ENCODE measurements around the gene CCDC170.

The CCDC170 gene

DNA sequence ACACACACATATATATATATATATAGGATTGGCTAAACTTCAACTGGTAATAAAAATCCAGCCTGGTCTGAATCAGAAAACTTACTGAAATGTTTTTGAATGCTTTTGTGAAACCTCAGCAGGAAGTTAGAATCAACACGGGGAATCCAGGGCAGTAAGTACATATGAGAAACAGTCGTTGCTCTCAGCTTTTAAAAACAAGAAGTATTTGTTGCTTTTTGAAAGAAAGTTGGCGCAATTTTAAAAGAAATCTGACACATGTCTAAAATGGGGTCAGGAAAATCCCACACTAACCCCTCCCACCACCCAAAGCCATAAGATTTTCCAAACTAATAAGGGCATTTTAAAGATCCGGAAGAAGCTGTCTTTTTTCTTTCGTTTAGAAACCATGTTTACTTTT, 11.5 kb upstream of the CCDC170 start:
- Histone ChIP-seq H3K4me3 (ENCODE audit: low read length, poor library complexity, severe bottlenecking) (no peak overlapping the region), H3K27me3 (ENCODE audit: insufficient read depth, low read length, poor library complexity, severe bottlenecking) (peaks cover 6% of the 10 kb centered on the region), H4K20me1 (ENCODE audit: insufficient read depth, low read length, poor library complexity, severe bottlenecking) (no peaks in the 10 kb centered on the region), H3K79me2 (ENCODE audit: insufficient read depth, low read length) (no peaks in the 10 kb centered on the region), H3K36me3 (ENCODE audit: insufficient read depth, low read length) (no peaks in the 10 kb centered on the region), H3K9me2 (replicated peaks; ENCODE audit: low read depth, low read length) (no peaks in the 10 kb centered on the region), H3F3A (ENCODE audit: low read depth) (peaks cover 7% of the 10 kb centered on the region; the same call in 1 of the 2 replicates), H3K9ac (ENCODE audit: low read depth, low read length, poor library complexity, severe bottlenecking) (no peak overlapping the region), H2AFZ (ENCODE audit: low read length) (no peak overlapping the region), H3K4me1 (ENCODE audit: insufficient read depth, low read length, poor library complexity, severe bottlenecking) (peaks cover 16% of the 10 kb centered on the region), H3K9me3 (ENCODE audit: insufficient read depth, low read depth, low read length) (no peaks in the 10 kb centered on the region), H3K4me2 (ENCODE audit: low read depth, low read length, poor library complexity, severe bottlenecking) (peak overlapping the region; percentile 17)
- no peak for TF ChIP-seq EZH2phosphoT487 (IDR thresholded peaks at IDR 0.05; ENCODE audit: borderline replicate concordance)
- TF ChIP-seq, protein P1, sequence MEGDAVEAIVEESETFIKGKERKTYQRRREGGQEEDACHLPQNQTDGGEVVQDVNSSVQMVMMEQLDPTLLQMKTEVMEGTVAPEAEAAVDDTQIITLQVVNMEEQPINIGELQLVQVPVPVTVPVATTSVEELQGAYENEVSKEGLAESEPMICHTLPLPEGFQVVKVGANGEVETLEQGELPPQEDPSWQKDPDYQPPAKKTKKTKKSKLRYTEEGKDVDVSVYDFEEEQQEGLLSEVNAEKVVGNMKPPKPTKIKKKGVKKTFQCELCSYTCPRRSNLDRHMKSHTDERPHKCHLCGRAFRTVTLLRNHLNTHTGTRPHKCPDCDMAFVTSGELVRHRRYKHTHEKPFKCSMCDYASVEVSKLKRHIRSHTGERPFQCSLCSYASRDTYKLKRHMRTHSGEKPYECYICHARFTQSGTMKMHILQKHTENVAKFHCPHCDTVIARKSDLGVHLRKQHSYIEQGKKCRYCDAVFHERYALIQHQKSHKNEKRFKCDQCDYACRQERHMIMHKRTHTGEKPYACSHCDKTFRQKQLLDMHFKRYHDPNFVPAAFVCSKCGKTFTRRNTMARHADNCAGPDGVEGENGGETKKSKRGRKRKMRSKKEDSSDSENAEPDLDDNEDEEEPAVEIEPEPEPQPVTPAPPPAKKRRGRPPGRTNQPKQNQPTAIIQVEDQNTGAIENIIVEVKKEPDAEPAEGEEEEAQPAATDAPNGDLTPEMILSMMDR (conservative IDR thresholded peaks at IDR 0.05; ENCODE audit: low read length) = no peak

DNA sequence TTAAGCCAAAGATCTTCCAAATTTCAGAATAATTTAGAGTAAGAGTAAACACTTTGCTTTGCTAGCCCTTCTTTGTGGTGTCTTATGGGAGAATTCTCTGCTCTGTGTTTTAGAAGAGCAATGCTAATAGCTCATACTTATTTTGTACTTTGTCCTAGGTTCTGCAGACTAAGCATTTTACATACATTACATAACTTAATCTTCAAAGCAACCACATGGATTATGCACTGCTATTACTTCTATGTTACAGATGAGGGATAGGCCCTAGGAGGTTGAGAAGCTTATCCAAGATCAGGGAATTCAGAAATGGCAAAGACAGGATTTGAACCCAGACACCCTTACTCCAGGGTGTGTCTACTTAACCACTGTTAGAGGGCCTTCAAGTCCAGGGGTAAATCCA, 9.8 kb upstream of the CCDC170 start:
- peaks cover 16% of the 10 kb centered on the region for H3K4me1 ChIP-seq (ENCODE audit: insufficient read depth, low read length, poor library complexity, severe bottlenecking)
- H3K79me2 ChIP-seq (ENCODE audit: insufficient read depth, low read length) = no peaks in the 10 kb centered on the region
- H3K4me2 ChIP-seq (ENCODE audit: low read depth, low read length, poor library complexity, severe bottlenecking) = no peak overlapping the region
- peaks cover 6% of the 10 kb centered on the region for H3K27me3 ChIP-seq (ENCODE audit: insufficient read depth, low read length, poor library complexity, severe bottlenecking)
- TF ChIP-seq, protein P1 (conservative IDR thresholded peaks at IDR 0.05; ENCODE audit: low read length) = no peak
- no peak for TF ChIP-seq EZH2phosphoT487 (IDR thresholded peaks at IDR 0.05; ENCODE audit: borderline replicate concordance)
- no peak overlapping the region for H2AFZ ChIP-seq (ENCODE audit: low read length)
- H3K9me3 ChIP-seq (ENCODE audit: insufficient read depth, low read depth, low read length) = no peaks in the 10 kb centered on the region
- no peak overlapping the region for H3K4me3 ChIP-seq (ENCODE audit: low read length, poor library complexity, severe bottlenecking)
- H4K20me1 ChIP-seq (ENCODE audit: insufficient read depth, low read length, poor library complexity, severe bottlenecking) = no peaks in the 10 kb centered on the region
- H3K36me3 ChIP-seq (ENCODE audit: insufficient read depth, low read length) = no peaks in the 10 kb centered on the region
- no peak overlapping the region for H3K9ac ChIP-seq (ENCODE audit: low read depth, low read length, poor library complexity, severe bottlenecking)
- H3F3A ChIP-seq (ENCODE audit: low read depth) = peaks cover 7% of the 10 kb centered on the region; the same call in 1 of the 2 replicates
- H3K9me2 ChIP-seq (replicated peaks; ENCODE audit: low read depth, low read length) = no peaks in the 10 kb centered on the region

DNA sequence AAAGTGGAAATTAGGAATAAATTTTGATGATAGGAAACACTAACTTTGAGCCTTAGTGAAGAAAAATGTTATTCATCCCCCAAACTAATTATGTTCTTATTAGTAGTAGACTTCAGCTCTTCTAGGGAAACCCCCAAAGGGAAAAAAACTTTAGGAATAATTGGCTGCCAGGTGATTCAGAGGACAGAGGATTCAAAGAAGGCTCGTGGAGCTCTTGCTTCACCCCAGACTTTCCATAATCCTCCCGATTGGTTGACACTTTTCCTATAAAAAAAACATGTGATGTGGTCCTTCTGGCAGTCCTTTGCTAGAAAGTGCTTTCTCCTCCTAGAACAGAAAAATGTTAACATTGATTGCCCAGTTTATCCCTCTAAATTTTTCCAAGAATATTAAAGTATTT, 5.6 kb upstream of the CCDC170 start:
- no peak for TF ChIP-seq EZH2phosphoT487 (IDR thresholded peaks at IDR 0.05; ENCODE audit: borderline replicate concordance)
- TF ChIP-seq, protein P1 (conservative IDR thresholded peaks at IDR 0.05; ENCODE audit: low read length) = no peak
- H3K9me2 ChIP-seq (replicated peaks; ENCODE audit: low read depth, low read length) = no peaks in the 10 kb centered on the region
- H3K4me2 ChIP-seq (ENCODE audit: low read depth, low read length, poor library complexity, severe bottlenecking) = no peak overlapping the region
- H3K36me3 ChIP-seq (ENCODE audit: insufficient read depth, low read length) = no peaks in the 10 kb centered on the region
- no peak overlapping the region for H2AFZ ChIP-seq (ENCODE audit: low read length)
- peaks cover 6% of the 10 kb centered on the region for H3K27me3 ChIP-seq (ENCODE audit: insufficient read depth, low read length, poor library complexity, severe bottlenecking)
- no peaks in the 10 kb centered on the region for H3K79me2 ChIP-seq (ENCODE audit: insufficient read depth, low read length)
- H3K9ac ChIP-seq (ENCODE audit: low read depth, low read length, poor library complexity, severe bottlenecking) = no peak overlapping the region
- no peaks in the 10 kb centered on the region for H3F3A ChIP-seq (ENCODE audit: low read depth)
- H3K4me3 ChIP-seq (ENCODE audit: low read length, poor library complexity, severe bottlenecking) = no peak overlapping the region
- H4K20me1 ChIP-seq (ENCODE audit: insufficient read depth, low read length, poor library complexity, severe bottlenecking) = no peaks in the 10 kb centered on the region
- no peaks in the 10 kb centered on the region for H3K4me1 ChIP-seq (ENCODE audit: insufficient read depth, low read length, poor library complexity, severe bottlenecking)
- no peaks in the 10 kb centered on the region for H3K9me3 ChIP-seq (ENCODE audit: insufficient read depth, low read depth, low read length)

Data from Loucy (cell line).